ENCODE data around the gene KIF26A. TPM values are rescaled to one million over a fixed set of nuclear protein-coding genes. Genes with fewer than 3 reads are reported as not detected.

The KIF26A gene
- total RNA-seq, 6 donors from 2014 or later, result 1.8 to 7.3 (median 3.5) TPM

DNA sequence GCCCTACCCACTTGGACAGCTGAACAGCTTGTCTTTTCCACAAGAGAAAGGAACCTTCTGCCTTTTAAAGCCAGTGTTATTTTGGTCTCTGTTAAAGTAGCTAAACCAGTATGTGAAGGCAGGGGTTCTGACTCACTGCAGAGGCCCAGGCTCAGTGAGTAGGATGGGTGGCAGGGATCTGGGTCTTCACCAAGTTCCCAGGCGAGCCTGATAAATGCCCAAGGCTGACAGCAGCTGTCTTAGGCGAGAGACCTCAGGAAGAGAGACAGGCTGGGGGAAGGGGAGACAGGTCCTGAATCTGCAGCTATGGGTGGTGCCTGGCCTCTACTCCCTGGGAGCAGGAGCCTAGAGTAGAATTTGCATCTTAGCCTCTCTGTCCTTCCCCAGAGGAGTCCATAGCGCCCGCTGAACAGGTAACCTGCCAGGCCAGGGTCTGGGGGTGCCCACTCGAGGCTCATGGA is 18.1 kb upstream of the KIF26A start:
- peaks cover 0 to 21% (median 12%) of the 10 kb centered on the region in 4 donors for H3K27me3 ChIP-seq
- no peak overlapping the region for H3K4me3 ChIP-seq
- TF ChIP-seq, protein P1, sequence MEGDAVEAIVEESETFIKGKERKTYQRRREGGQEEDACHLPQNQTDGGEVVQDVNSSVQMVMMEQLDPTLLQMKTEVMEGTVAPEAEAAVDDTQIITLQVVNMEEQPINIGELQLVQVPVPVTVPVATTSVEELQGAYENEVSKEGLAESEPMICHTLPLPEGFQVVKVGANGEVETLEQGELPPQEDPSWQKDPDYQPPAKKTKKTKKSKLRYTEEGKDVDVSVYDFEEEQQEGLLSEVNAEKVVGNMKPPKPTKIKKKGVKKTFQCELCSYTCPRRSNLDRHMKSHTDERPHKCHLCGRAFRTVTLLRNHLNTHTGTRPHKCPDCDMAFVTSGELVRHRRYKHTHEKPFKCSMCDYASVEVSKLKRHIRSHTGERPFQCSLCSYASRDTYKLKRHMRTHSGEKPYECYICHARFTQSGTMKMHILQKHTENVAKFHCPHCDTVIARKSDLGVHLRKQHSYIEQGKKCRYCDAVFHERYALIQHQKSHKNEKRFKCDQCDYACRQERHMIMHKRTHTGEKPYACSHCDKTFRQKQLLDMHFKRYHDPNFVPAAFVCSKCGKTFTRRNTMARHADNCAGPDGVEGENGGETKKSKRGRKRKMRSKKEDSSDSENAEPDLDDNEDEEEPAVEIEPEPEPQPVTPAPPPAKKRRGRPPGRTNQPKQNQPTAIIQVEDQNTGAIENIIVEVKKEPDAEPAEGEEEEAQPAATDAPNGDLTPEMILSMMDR (IDR thresholded peaks at IDR 0.05), result no peak
- TF ChIP-seq POLR2A (IDR thresholded peaks at IDR 0.05) (no peak), EP300 (IDR thresholded peaks at IDR 0.05) (no peak), POLR2AphosphoS5 (IDR thresholded peaks at IDR 0.05) (no peak)
- peaks cover 0 to 20% (median 9%) of the 10 kb centered on the region in 4 donors for H3K9me3 ChIP-seq
- no peak for DNase-seq
- no peaks in the 10 kb centered on the region for H3K36me3 ChIP-seq
- WGBS, 2 donors, result 79 to 85% methylated on average over 2 to 5 of the region's 5 CpGs
- H3K4me1 ChIP-seq, result peaks cover 12 to 26% (median 16%) of the 10 kb centered on the region in 4 donors
- no peak for ATAC-seq (ENCODE audit: low FRiP score in 2 of 2)
- H3K27ac ChIP-seq, result no peak overlapping the region

DNA sequence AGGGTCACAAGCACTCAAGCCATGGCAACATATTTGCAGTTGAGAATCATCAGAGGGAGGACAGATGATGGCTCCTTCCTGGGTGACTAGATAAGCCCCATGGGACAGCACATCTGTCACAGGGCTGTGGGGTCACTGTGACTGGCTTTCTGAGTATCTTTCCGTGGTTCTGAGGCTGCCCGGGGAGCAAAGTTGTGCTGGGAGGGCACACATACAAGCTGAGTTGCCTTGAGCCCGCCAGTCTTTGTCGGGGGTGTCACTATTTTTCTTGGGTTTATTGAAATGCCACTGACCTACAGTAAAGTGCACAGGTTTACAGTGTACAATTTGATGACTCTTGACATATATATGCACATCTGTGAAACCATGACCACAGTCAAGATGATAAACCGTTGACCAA is 17.2 kb upstream of the KIF26A start:
- WGBS, 2 donors, result 72 to 79% methylated on average over 3 to 5 of the region's 5 CpGs
- Histone ChIP-seq H3K4me3 (no peak overlapping the region), H3K27me3 (peaks cover 0 to 21% (median 12%) of the 10 kb centered on the region in 4 donors), H3K4me1 (peaks cover 11 to 22% (median 13%) of the 10 kb centered on the region in 4 donors), H3K36me3 (no peaks in the 10 kb centered on the region), H3K27ac (no peak overlapping the region), H3K9me3 (peaks cover 0 to 21% (median 9%) of the 10 kb centered on the region in 4 donors)
- TF ChIP-seq POLR2AphosphoS5 (IDR thresholded peaks at IDR 0.05), result no peak
- TF ChIP-seq, protein P1 (IDR thresholded peaks at IDR 0.05), result no peak
- TF ChIP-seq POLR2A (IDR thresholded peaks at IDR 0.05), result no peak
- no peak for TF ChIP-seq EP300 (IDR thresholded peaks at IDR 0.05)
- ATAC-seq (ENCODE audit: low FRiP score in 2 of 2), result no peak
- no peak for DNase-seq

DNA sequence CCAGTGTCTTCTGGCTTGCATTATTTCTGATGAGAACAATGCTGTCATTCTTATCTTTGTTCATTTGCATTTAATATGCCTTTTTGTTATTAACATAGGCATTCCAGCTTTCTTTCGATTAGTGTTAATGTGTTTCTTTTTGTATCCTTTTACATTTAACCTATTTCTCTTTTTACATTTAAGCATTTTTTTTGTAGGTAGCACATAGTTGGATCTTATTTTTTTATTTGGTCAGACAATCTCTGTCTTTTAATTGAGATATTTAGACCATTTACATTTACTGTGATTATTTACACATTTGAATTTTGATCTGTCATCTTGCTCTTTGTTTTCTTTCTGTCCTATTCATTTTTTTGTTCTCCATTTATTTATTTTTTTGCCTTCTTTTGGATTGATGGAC is 14.5 kb upstream of the KIF26A start:
- Histone ChIP-seq H3K9me3 (peaks cover 0 to 22% (median 9%) of the 10 kb centered on the region in 4 donors), H3K4me3 (no peak overlapping the region), H3K4me1 (no peaks in the 10 kb centered on the region), H3K36me3 (no peaks in the 10 kb centered on the region), H3K27ac (no peak overlapping the region), H3K27me3 (peaks cover 0 to 4% (median 0%) of the 10 kb centered on the region in 4 donors)
- ATAC-seq (ENCODE audit: low FRiP score in 2 of 2) (no peak), DNase-seq (no peak)
- no peak for TF ChIP-seq POLR2AphosphoS5 (IDR thresholded peaks at IDR 0.05)
- WGBS, 2 donors, result 89 to 98% methylated on average over 1 of the region's 1 CpG

DNA sequence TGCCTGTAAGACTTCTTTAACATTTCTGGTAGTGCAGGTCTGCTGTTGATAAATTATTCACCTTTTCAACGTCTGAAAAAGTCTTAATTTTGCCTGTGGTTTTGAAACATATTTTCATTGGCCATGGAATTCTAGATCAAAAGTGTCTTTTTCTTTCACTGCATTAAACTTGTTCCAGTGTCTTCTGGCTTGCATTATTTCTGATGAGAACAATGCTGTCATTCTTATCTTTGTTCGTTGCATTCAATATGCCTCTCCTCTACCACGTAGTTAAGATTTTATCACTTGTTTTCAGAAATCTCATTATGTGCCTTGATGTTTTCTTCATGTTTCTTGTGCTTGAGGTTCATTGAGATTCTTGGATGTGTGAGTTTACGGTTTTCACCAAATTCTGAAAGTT is 13.4 kb upstream of the KIF26A start:
- ATAC-seq (ENCODE audit: low FRiP score in 2 of 2) (no peak), DNase-seq (no peak)
- no peaks in the 10 kb centered on the region for H3K36me3 ChIP-seq
- H3K4me3 ChIP-seq, result no peak overlapping the region
- H3K27ac ChIP-seq, result no peak overlapping the region
- no peak for TF ChIP-seq POLR2A (IDR thresholded peaks at IDR 0.05)
- TF ChIP-seq, protein P1 (IDR thresholded peaks at IDR 0.05), result no peak
- no peak for TF ChIP-seq EP300 (IDR thresholded peaks at IDR 0.05)
- no peak for TF ChIP-seq POLR2AphosphoS5 (IDR thresholded peaks at IDR 0.05)
- no peaks in the 10 kb centered on the region for H3K4me1 ChIP-seq
- WGBS, 2 donors, result 77% methylated on average over 4 of the region's 4 CpGs
- peaks cover 4 to 34% (median 16%) of the 10 kb centered on the region in 4 donors for H3K9me3 ChIP-seq
- H3K27me3 ChIP-seq, result no peaks in the 10 kb centered on the region

DNA sequence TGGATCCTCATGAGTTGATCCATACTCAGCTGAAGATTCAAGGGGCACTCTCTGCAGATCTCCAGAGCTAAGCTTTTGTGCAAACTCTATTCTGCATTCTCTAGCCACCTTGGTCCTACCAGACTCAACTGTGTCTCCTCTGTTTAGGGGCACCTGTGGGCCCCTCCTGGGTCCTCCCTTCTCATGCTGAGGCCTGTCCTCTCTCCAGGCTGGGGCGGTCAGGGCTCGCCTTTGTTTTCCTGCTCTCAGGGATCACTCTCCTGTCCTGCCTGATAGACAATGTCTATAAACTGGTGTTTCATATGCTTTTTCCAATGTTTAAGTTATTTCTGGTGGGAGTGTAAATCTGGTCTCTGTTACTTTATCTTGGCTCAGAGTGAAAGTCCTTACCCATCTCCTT is 11.6 kb upstream of the KIF26A start:
- Histone ChIP-seq H3K27ac (no peak overlapping the region), H3K27me3 (no peaks in the 10 kb centered on the region), H3K9me3 (peaks cover 4 to 38% (median 18%) of the 10 kb centered on the region in 4 donors), H3K4me3 (no peak overlapping the region), H3K36me3 (no peaks in the 10 kb centered on the region), H3K4me1 (no peaks in the 10 kb centered on the region)
- TF ChIP-seq, protein P1 (IDR thresholded peaks at IDR 0.05), result no peak
- TF ChIP-seq POLR2A (IDR thresholded peaks at IDR 0.05) (no peak), POLR2AphosphoS5 (IDR thresholded peaks at IDR 0.05) (no peak), EP300 (IDR thresholded peaks at IDR 0.05) (no peak)
- 86 to 91% methylated on average over 2 of the region's 2 CpGs for WGBS, 2 donors
- ATAC-seq (ENCODE audit: low FRiP score in 2 of 2) (no peak), DNase-seq (no peak)
